ENCODE measurements around the gene UTP18. TPM values are rescaled to one million over a fixed set of nuclear protein-coding genes. Genes with fewer than 3 reads are reported as not detected.
"Not testable (repeated sequence)": the region's sequence is repeated elsewhere in the genome, so short reads cannot be mapped to it uniquely, and the experiment has no call there.

The UTP18 gene
- total RNA-seq, 1 donor from 2014 or later: 51.0 TPM

DNA sequence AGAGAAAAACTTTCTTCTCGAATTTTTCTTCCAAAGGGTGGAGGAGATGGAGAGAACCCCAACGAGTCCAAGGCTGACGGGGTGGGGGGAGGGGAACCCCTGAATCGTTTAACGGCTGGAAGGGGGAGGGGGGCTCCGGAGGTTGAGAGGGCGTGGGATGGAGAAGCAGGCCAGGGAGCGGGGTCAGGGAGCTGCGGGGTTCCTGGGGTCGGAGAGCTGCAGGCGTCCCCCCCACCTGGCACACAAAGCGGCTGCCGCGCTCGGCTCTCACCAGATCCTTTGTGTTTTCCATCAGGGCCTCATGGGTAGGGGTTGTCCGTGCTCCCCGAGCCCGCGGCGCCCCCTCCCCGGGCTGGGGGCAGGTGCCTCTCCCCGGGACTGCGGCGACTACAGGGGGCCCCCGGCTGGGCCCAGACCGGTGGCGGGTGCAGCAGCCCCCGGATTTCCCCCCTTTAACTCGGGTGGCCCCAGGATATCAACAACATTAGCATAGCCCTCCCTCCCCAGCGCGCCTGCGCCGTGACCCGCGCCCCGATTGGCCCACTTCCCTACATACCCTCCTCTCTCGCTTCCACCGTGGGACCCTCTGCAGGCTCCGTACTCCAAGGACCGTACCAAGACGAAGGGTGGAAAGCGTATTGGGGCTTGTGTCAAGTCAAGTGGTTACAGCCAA, 646 bp upstream of the UTP18 start, which contains the start of gene MBTD1:
MBTD1 (minus strand) TSS at position 486 of the 673 bp plus-strand sequence. CDS start 34,888 bp downstream, outside the sequence.
- peak; percentile 98 for DNase-seq

DNA sequence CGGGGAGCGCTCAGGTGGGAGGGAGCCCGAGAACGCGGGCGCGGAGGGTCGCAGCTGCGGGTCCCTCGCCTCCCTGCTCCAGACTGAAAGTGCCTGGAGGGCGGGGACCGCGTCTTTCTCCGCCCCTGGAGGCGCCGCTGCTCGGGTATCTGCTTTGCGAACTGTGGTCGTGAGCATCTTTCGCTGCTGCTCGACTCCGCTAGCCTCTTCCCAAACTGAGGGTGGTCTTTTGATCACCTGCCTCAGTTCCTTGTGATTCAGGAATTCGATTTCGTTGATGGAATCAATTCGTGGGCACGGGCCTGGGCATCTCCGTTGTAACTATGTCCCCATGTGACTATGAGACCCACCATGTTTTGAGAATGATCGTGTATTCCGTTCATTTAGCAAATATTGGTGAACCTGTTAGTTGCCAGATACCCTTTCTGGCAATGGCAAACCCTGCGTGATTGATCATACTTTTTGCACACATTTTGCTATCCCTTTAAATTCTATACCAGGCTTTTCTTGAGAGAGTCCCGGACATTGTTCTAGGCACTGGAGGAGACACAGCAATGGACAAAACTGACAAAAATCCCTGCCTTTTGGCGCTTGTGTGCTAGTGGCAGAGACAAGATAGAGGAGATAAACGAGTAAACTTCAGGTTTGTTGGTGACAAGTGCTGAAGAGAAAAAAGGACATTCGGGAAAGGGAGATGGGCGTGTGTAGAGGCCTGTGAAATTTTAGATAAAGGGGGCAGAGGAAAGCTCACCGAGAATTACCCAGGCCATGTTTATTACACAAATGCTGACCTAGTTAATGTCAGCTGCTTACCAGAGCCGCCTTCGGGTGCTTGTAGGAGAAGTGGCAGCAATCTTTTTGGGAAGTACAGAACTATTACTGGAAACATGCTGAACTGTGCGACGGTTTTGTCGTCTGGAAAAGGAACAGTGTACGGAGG, 948 bp downstream of the UTP18 start:
- DNase-seq: peak; percentile 24

DNA sequence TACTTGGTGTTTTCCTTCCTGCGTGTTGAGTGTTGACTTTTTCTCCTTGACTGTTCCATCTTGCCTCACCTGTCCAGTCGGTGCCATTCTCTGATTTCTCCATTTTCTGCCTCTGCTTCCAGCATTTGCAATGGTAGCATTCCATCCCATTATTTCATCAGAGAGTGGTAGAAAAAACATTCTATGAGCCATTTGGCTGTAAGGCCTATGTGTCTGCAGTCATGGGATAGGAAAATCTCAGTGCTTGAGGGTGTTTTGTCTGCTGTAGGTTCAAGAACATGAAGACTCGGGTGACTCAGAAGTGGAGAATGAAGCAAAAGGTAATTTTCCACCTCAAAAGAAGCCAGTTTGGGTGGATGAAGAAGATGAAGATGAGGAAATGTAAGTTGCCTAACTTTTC, 2.7 kb downstream of the UTP18 start:
- no peak for DNase-seq

GRCh38 chr17:51264466-51264865, 4.1 kb downstream of the UTP18 start:
- DNase-seq: not testable (repeated sequence)

GRCh38 chr17:51269991-51270390, 9.6 kb downstream of the UTP18 start:
- no peak for DNase-seq

GRCh38 chr17:51270636-51271035, 10.3 kb downstream of the UTP18 start:
- DNase-seq: no peak

DNA sequence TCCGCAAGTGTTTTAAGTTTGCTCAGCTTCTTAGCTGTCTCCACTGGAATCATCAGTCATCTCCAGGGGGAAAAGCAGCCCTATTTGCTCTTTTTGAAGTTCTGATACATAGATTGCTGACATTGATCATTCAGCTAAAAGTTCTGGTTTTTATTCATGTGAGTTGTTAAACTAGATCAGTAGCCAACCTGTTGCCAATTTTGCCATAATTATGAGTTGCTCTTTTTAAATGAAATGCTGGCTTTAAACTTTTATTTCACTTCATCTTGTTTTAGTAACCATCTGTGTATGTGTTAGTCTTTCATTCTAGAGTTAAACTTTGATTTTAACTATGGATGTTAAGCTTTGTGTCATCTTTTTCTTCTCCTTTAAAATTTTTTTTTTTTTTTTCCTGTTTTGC, 12.5 kb downstream of the UTP18 start:
- DNase-seq: no peak

GRCh38 chr17:51275381-51275780, 15.0 kb downstream of the UTP18 start:
- no peak for DNase-seq

DNA sequence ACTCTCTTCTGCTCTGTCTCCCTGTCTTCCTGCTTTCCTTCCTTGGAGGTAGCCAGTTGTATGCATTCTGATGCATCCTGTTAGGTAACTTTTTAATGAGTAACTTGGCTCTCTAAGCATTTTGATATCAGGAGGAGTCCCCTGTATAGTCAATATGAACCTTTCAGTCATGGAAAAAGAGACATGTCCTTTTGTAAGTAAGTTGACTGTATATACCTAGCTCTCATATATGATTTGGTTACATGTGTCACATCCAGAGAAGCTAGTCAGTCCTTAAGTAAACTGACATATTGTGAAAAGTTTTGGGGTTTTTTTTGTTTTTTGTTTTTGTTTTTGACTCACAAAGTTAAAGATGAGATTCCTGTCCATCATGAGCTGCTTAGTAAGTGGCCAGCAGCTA, 18.8 kb downstream of the UTP18 start:
- DNase-seq: no peak

DNA sequence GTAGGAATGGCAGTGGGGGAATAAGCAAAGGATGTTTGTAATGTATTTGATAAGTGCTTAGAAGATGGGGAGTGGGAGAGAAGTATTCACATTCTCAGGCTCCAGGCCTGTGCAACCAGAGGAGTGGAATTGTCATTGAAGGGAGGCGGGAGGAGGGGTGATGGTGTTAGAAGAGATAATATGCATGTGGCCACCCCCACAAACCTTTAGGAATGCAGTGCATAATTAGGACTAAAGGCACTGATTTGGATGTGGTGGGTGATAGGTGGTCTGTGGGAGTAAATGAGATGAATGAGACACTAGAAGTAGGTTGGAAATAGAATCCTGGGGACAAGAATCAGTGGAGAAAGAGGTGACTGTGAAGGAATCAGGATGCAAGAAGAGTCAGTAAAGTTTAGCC, 27.1 kb downstream of the UTP18 start:
- no peak for DNase-seq

DNA sequence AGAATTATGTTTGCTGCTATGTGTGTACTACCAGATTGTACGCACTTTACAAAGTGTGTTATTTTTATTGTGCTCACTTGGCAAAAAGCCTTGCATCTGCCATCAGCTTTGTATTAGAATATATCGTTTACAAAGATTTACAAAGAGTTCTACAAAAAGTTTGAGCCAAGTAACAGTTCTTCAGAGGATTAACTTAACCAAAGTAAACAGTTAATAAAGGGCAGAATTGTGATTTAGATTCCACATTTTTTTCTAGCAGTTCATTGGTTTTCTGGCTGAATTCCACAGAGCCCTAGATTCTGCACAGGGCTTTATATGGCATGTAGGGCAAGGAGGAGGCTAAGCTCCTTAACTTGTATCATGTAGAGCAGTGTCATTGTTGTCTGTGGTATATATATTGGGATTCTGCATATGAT, 29.4 kb downstream of the UTP18 start:
- DNase-seq: no peak

- not testable (repeated sequence) for DNase-seq
Measured at GRCh38 chr17:51294338-51294737, 34.0 kb downstream of the UTP18 start.

DNA sequence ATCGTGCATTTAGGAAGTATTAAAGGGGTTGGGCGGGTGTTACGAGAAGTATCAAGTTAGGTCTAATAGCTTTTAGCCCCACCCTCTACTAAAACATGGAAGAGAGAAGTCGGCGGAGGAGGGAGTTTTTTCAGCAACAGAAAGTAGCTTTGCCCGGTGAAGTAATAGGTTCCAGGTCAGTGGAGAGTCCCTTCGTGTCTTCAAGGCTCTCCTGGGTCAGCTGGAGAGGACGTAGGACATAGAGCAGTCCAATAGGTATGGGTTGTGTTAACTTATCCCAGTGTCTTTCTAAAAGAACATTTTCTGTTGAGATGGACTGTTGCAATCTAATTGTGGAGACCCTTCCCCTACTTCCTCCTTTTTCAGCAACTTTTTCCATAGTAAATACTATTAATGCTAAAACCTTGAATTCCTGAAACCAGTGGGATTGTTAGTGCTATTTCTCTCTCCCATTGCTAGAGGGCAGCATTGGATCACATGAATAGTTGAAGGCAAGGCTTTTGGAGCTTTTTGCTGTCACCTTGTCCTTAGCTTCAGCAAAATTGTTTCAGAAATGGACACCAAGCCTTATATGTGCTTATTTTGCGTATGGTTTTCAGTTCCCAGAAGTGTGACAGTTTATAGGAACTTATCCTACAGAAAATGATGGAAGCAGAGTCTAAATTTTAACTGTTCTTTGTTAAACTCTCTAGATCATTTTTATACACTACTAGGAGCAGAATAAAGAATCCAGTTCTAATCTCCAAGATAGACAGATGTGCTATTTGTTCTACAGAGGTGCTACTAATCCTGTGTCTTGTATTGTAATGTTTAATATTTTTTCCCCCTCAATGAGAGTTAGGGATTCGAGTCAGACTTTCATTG, 38.4 kb downstream of the UTP18 start:
- no peak for DNase-seq

DNA sequence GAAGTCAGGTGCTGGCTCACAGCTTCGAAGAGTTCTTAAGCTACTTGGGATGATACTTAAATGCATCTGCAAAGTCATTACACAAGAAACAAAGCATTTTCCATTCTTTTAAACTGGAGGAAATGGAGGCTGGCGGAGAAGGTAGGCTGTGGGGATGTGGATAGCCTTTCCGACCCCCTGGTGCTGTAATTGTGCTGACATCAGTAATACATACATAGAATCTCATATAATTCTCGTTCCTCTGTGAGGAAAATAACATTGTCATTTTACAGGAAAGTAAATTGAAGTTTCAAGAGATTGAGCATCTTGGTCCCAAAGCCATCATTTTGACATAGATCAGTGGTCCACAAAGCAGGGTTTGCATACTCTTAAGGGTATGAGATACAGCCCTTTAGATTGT, 39.5 kb downstream of the UTP18 start:
- no peak for DNase-seq

DNA sequence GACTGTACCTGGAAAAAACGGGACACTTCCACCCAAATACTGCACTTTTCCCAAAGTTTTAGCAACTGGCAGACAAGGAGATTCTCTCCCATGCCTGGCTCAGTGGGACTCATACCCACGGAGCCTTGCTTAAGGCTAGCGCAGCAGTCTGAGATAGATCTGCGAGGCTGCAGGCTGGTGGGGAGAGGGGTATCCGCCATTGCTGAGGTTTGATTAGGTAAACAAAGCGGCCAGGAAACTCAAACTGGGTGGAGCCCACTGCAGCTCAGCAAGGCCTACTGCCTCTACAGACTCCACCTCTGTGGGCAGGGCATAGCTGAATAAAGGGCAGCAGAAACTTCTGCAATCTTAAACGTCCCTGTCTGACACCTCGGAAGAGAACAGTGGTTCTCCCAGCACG, 44.8 kb downstream of the UTP18 start:
- DNase-seq: no peak

- not testable (repeated sequence) for DNase-seq
Measured at GRCh38 chr17:51312003-51312402, 51.7 kb downstream of the UTP18 start.

DNA sequence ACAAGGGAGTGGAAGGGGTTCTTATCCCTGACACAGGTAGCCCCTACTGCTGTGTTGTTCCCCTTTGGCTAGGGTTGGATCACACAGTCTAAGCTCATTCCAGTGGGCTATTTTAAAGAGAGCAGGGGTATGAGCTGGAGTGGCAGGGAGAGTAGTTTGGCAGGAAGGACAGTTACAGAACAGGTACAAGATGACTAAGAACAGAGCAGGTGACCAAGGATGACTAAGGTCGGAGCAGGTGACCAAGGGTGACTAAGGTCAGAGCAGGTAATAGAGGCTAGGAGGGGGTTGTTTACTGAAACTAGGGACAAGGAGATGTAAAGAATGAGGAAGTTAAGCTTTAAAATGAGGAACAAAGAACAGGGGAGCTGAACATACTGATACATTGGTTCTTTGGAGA, 58.8 kb downstream of the UTP18 start:
- DNase-seq: no peak

DNA sequence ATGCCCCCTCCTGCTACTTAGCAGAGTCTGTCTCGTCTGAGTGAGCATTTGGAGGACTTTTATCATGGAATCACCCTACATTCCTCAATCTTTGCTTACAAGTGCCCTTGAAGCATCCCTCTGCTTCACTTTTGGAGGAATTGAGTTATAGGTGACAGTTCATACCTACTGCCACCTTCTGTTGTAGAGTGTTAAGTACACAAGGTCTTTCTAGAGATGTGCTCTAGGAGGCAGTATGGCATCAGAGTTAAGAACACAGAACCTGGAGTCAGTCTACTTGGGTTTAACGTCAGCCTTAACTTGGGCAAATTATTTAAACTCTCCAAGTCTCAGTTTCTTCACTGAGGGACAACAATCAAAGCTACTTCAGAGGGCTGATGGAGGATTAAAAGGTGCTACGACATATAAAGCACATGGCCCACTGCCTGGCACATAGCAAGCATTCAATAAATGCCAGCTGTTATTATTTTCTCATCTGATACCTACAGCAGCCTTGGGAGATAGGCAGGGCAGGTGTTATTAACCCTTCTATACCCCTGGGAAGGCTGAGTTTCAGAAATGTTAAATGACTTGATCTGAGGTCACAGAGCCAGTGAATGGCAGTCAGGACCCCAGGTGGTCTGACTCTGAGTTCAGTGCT, 62.2 kb downstream of the UTP18 start:
- DNase-seq: no peak

- DNase-seq: no peak
Measured at GRCh38 chr17:51325471-51325870, 65.1 kb downstream of the UTP18 start.

GRCh38 chr17:51330861-51331503, 70.6 kb downstream of the UTP18 start:
- not testable (repeated sequence) for DNase-seq

DNA sequence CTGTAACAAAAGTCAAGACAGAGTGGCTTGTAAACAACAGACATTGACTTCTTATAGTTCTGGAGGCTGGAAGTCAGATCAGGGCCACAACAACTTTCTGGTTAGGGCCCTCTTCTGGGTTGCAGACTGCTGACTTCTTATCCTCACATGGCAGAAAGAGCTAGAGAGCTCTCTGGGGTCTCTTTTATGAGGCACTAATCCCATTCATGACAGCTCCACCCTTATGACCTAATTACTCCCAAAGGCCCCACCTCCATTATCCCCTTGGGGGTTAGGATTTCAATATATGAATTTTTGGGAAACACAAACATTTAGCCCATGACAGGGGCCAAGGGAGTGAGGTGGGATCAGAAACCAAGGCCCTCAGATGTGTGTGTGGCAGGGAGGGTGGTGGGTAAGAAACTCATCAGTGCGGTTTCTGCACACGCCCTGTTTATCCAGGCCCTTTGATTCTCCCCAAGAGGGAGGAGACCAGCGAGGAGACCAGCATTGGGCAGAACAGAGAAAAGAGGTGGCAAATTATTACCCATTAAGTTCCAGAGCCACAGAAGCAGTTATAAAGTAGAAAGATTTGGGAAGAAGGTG, 74.8 kb downstream of the UTP18 start:
- DNase-seq: no peak

Data from occipital lobe (tissue), 2 donors.